Tibial artery (tissue), 4 donors: ENCODE data around the gene TAS2R60.
A peak's percentile ranks its signal among the peaks of the same experiment; 100 is the strongest.

Experiments
- DNase-seq, 2 donors: peaks; one replicate each; pipeline ENCODE4 v3.0.0-alpha.2; 2019
- H3K27ac ChIP-seq, 2 donors: fragments of 200-600 bp; sonication (generic) in 1 of 2; 1 replicate in 1 of 2; 2 replicates in 1 of 2; pipeline ENCODE4 v1.5.1; 2018 to 2019; ENCODE audit warnings: mild to moderate bottlenecking in 1 of 2
- H3K27me3 ChIP-seq, 2 donors: fragments of 200-600 bp; sonication (generic) in 1 of 2; one replicate each; pipeline versions ENCODE4 v1.5.1 to v1.6.0; 2016 to 2019
- H3K36me3 ChIP-seq, 3 donors: fragments of 200-600 bp; sonication (generic) in 2 of 3; one replicate each; pipeline ENCODE4 v1.5.1; 2016 to 2019; ENCODE audit warnings: mild to moderate bottlenecking in 2 of 3
- H3K4me1 ChIP-seq, 4 donors: fragments of 200-600 bp; sonication (generic) in 2 of 4; 1 replicate in 3 of 4; 2 replicates in 1 of 4; pipeline ENCODE4 v1.5.1; 2016 to 2019
- H3K4me3 ChIP-seq, 2 donors: fragments of 200-600 bp; sonication (generic) in 1 of 2; 1 replicate in 1 of 2; 2 replicates in 1 of 2; pipeline ENCODE4 v1.5.1; 2018 to 2019; ENCODE audit warnings: mild to moderate bottlenecking in 2 of 2
- H3K9me3 ChIP-seq, 3 donors: fragments of 200-600 bp; sonication (generic) in 1 of 3; one replicate each; pipeline ENCODE4 v1.5.1; 2016 to 2019
- intact Hi-C: fragments of 100-400 bp; cut with DNase I; formaldehyde crosslinking; loops from one replicate; pipeline ENCODE4 v1.15.0; 2023; ENCODE audit warnings: low total_unique reads
- TF ChIP-seq, protein P1 (sequence below), 2 experiments: fragments of 200-600 bp in 1 of 2; fragments of 450-650 bp in 1 of 2; IDR thresholded peaks; one replicate each; pipeline ENCODE4 v1.5.1; 2017 to 2019; ENCODE audit warnings: antibody characterized with exemption in 2 of 2, mild to moderate bottlenecking in 1 of 2, moderate library complexity in 1 of 2

TAS2R60 gene

GRCh38 chr7:143443153-143443552 lies at the start of gene TAS2R60:
Gene TAS2R60 (plus strand): TSS chr7:143443453. CDS start chr7:143443453, 0 bp downstream.
- intact Hi-C loops, result no loop called here
- H3K36me3 ChIP-seq, result no peaks in the 10 kb centered on the region
- no peak for DNase-seq
- no peaks in the 10 kb centered on the region for H3K9me3 ChIP-seq
- no peaks in the 10 kb centered on the region for H3K4me1 ChIP-seq
- TF ChIP-seq, protein P1, sequence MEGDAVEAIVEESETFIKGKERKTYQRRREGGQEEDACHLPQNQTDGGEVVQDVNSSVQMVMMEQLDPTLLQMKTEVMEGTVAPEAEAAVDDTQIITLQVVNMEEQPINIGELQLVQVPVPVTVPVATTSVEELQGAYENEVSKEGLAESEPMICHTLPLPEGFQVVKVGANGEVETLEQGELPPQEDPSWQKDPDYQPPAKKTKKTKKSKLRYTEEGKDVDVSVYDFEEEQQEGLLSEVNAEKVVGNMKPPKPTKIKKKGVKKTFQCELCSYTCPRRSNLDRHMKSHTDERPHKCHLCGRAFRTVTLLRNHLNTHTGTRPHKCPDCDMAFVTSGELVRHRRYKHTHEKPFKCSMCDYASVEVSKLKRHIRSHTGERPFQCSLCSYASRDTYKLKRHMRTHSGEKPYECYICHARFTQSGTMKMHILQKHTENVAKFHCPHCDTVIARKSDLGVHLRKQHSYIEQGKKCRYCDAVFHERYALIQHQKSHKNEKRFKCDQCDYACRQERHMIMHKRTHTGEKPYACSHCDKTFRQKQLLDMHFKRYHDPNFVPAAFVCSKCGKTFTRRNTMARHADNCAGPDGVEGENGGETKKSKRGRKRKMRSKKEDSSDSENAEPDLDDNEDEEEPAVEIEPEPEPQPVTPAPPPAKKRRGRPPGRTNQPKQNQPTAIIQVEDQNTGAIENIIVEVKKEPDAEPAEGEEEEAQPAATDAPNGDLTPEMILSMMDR (IDR thresholded peaks at IDR 0.05), result no peak
- H3K27ac ChIP-seq, result no peak within 1 kb of the TSS
- no peak within 1 kb of the TSS for H3K4me3 ChIP-seq
- H3K27me3 ChIP-seq, result no peaks in the 10 kb centered on the region

GRCh38 chr7:143394068-143394467 lies 49.2 kb upstream of the TAS2R60 start:
- no peaks in the 10 kb centered on the region for H3K9me3 ChIP-seq
- H3K4me1 ChIP-seq, result peaks cover 5 to 57% (median 45%) of the 10 kb centered on the region in 4 donors
- H3K27me3 ChIP-seq, result no peaks in the 10 kb centered on the region
- DNase-seq, result peak in 1 of 2 donors; percentile 48
- intact Hi-C loops, result no loop called here
- TF ChIP-seq, protein P1 (IDR thresholded peaks at IDR 0.05), result no peak
- H3K27ac ChIP-seq, result no peak overlapping the region
- peaks cover 18 to 78% (median 37%) of the 10 kb centered on the region in 3 donors for H3K36me3 ChIP-seq
- no peak overlapping the region for H3K4me3 ChIP-seq

- DNase-seq, result peak in 1 of 2 donors; percentile 55
- peaks cover 11 to 78% (median 30%) of the 10 kb centered on the region in 3 donors for H3K36me3 ChIP-seq
- no peak overlapping the region for H3K4me3 ChIP-seq
- TF ChIP-seq, protein P1 (IDR thresholded peaks at IDR 0.05), result no peak
- H3K4me1 ChIP-seq, result peaks cover 5 to 50% (median 41%) of the 10 kb centered on the region in 4 donors
- no peaks in the 10 kb centered on the region for H3K9me3 ChIP-seq
- no peaks in the 10 kb centered on the region for H3K27me3 ChIP-seq
- intact Hi-C loops, result no loop called here
- H3K27ac ChIP-seq, result no peak overlapping the region
Observed at GRCh38 chr7:143394777-143395176, 48.5 kb upstream of the TAS2R60 start.

- peak in 1 of 2 donors; percentile 59 for DNase-seq
Observed at GRCh38 chr7:143395187-143396149, 47.8 kb upstream of the TAS2R60 start.

GRCh38 chr7:143396182-143396581 lies 47.1 kb upstream of the TAS2R60 start:
- intact Hi-C loops, result no loop called here
- Histone ChIP-seq H3K27me3 (no peaks in the 10 kb centered on the region), H3K4me3 (no peak overlapping the region), H3K9me3 (no peaks in the 10 kb centered on the region), H3K36me3 (peaks cover 0 to 69% (median 16%) of the 10 kb centered on the region in 3 donors), H3K27ac (no peak overlapping the region), H3K4me1 (peaks cover 3 to 36% (median 27%) of the 10 kb centered on the region in 4 donors)
- DNase-seq, result peak in 1 of 2 donors; percentile 45
- TF ChIP-seq, protein P1 (IDR thresholded peaks at IDR 0.05), result no peak

More at GRCh38 chr7:143395187-143396149, 47.8 kb upstream of the TAS2R60 start:
- Histone ChIP-seq H3K9me3 (no peaks in the 10 kb centered on the region), H3K4me3 (no peak overlapping the region), H3K36me3 (peaks cover 4 to 73% (median 23%) of the 10 kb centered on the region in 3 donors), H3K27ac (no peak overlapping the region), H3K4me1 (peaks cover 5 to 43% (median 34%) of the 10 kb centered on the region in 4 donors), H3K27me3 (no peaks in the 10 kb centered on the region)
- intact Hi-C loops, result no loop called here
- TF ChIP-seq, protein P1 (IDR thresholded peaks at IDR 0.05), result no peak
